GM23338 (cell line): ENCODE results near the gene LRRC28. TPM values are rescaled to one million over a fixed set of nuclear protein-coding genes. Genes with fewer than 3 reads are reported as not detected.

Experiments used
- ATAC-seq: fragments of 200-7000 bp; cut with Tn5 transposase; 3 replicates; pipeline ENCODE4 v1.9.1; 2020
- DNase-seq: peaks from one replicate; pipeline ENCODE4 v3.0.0-alpha.2; 2015; ENCODE audit warnings: low spot score
- H2AFZ ChIP-seq: fragments of 200-600 bp; sonication (generic); 2 replicates; pipeline ENCODE4 v1.8.0; 2016; ENCODE audit warnings: antibody characterized with exemption, mild to moderate bottlenecking, moderate library complexity
- H3F3A ChIP-seq: fragments of 200-600 bp; sonication (generic); replicated peaks from 2 replicates; pipeline ENCODE4 v1.8.0; 2017; ENCODE audit warnings: antibody characterized with exemption, mixed run types, low read depth
- H3K27ac ChIP-seq: fragments of 200-600 bp; sonication (generic); 2 replicates; pipeline ENCODE4 v1.6.1; 2016; ENCODE audit warnings: low read depth
- H3K27me3 ChIP-seq: fragments of 200-600 bp; sonication (generic); 2 replicates; pipeline ENCODE4 v1.8.0; 2016; ENCODE audit warnings: mild to moderate bottlenecking, mixed run types, moderate library complexity; ENCODE audit not compliant: insufficient read depth
- H3K36me3 ChIP-seq: fragments of 200-600 bp; sonication (generic); 2 replicates; pipeline ENCODE4 v1.8.0; 2016; ENCODE audit warnings: mild to moderate bottlenecking; ENCODE audit not compliant: insufficient read depth
- H3K4me1 ChIP-seq: fragments of 200-600 bp; sonication (generic); 2 replicates; pipeline ENCODE4 v1.8.0; 2016; ENCODE audit warnings: mild to moderate bottlenecking, moderate library complexity; ENCODE audit not compliant: insufficient read depth
- H3K4me2 ChIP-seq: fragments of 200-600 bp; sonication (generic); 2 replicates; pipeline ENCODE4 v1.7.1; 2017; ENCODE audit warnings: mixed run types
- H3K4me3 ChIP-seq: fragments of 200-600 bp; sonication (generic); 2 replicates; pipeline ENCODE4 v1.6.1; 2016; ENCODE audit warnings: mixed run types
- H3K79me2 ChIP-seq: fragments of 200-600 bp; sonication (generic); replicated peaks from 2 replicates; pipeline ENCODE4 v1.8.0; 2017; ENCODE audit warnings: mild to moderate bottlenecking; ENCODE audit not compliant: insufficient read depth
- H3K9me2 ChIP-seq: fragments of 200-600 bp; sonication (generic); 2 replicates; pipeline ENCODE4 v1.8.0; 2017; ENCODE audit not compliant: insufficient read depth
- H4K20me1 ChIP-seq: fragments of 200-600 bp; sonication (generic); replicated peaks from 2 replicates; pipeline ENCODE4 v1.8.0; 2017; ENCODE audit warnings: mild to moderate bottlenecking; ENCODE audit not compliant: insufficient read depth
- H3K27ac Mint-ChIP-seq: 2 replicates; pipeline ENCODE4 v1.8.0; 2020; ENCODE audit warnings: inconsistent platforms, mild to moderate bottlenecking, moderate library complexity, mixed read lengths
- H3K27me3 Mint-ChIP-seq: 3 replicates; pipeline ENCODE4 v1.8.0; 2022; ENCODE audit warnings: low read depth, mild to moderate bottlenecking, moderate library complexity, mixed read lengths, inconsistent platforms; ENCODE audit not compliant: insufficient read depth, poor library complexity
- H3K36me3 Mint-ChIP-seq: 3 replicates; pipeline ENCODE4 v1.8.0; 2021; ENCODE audit warnings: low read depth, mild to moderate bottlenecking, inconsistent platforms, moderate library complexity, mixed read lengths
- H3K4me1 Mint-ChIP-seq: 3 replicates; pipeline ENCODE4 v1.8.0; 2020; ENCODE audit warnings: mild to moderate bottlenecking, inconsistent platforms, mixed read lengths
- H3K4me3 Mint-ChIP-seq: 3 replicates; pipeline ENCODE4 v1.8.0; 2021; ENCODE audit warnings: moderate library complexity, mild to moderate bottlenecking, inconsistent platforms, mixed read lengths
- H3K9me3 Mint-ChIP-seq: 3 replicates; pipeline ENCODE4 v1.8.0; 2020; ENCODE audit warnings: moderate library complexity, mild to moderate bottlenecking, inconsistent platforms, mixed read lengths
- CREB1 ChIP-seq: fragments of 250-450 bp; sonication (Bioruptor Pico); IDR thresholded peaks from 2 replicates; pipeline ENCODE4 v1.5.0; 2020; ENCODE audit warnings: low read depth, mild to moderate bottlenecking, moderate library complexity
- CTCF ChIP-seq, 2 experiments: fragments of 200-600 bp in 1 of 2; sonication (generic) in 1 of 2; conservative IDR thresholded peaks; 2 replicates each; pipeline versions ENCODE4 v1.5.1 to v1.6.1; 2016 to 2017; ENCODE audit warnings: antibody characterized with exemption in 2 of 2, low read depth in 2 of 2, mild to moderate bottlenecking in 2 of 2, moderate library complexity in 1 of 2
- EZH2 ChIP-seq: fragments of 200-600 bp; sonication (generic); IDR thresholded peaks from one replicate; pipeline ENCODE4 v1.8.0; 2017; ENCODE audit warnings: antibody characterized with exemption, mild to moderate bottlenecking, low read depth; ENCODE audit not compliant: unreplicated experiment
- EZH2phosphoT487 ChIP-seq: fragments of 200-600 bp; sonication (generic); IDR thresholded peaks from one replicate; pipeline ENCODE4 v1.8.1; 2018; ENCODE audit warnings: antibody characterized with exemption; ENCODE audit not compliant: unreplicated experiment
- JUNB ChIP-seq: IDR thresholded peaks from one replicate; pipeline ENCODE4 v1.6.1; 2016; ENCODE audit warnings: antibody characterized with exemption; ENCODE audit not compliant: unreplicated experiment
- NANOG ChIP-seq: IDR thresholded peaks from 2 replicates; pipeline ENCODE4 v1.6.1; 2016; ENCODE audit warnings: antibody characterized with exemption, borderline replicate concordance
- POLR2AphosphoS5 ChIP-seq: IDR thresholded peaks from 2 replicates; pipeline ENCODE4 v1.6.1; 2016; ENCODE audit warnings: antibody characterized with exemption, low read depth
- STAT1 ChIP-seq: IDR thresholded peaks from one replicate; pipeline ENCODE4 v1.6.1; 2016; ENCODE audit warnings: antibody characterized with exemption; ENCODE audit not compliant: unreplicated experiment
- ZNF114 ChIP-seq: fragments of 250-450 bp; sonication (Bioruptor Pico); IDR thresholded peaks from 2 replicates; pipeline ENCODE4 v1.5.0; 2020; ENCODE audit warnings: mild to moderate bottlenecking, moderate library complexity
- ZNF331 ChIP-seq: fragments of 250-450 bp; sonication (Bioruptor Pico); IDR thresholded peaks from 2 replicates; pipeline ENCODE4 v1.5.0; 2020; ENCODE audit warnings: low read depth, mild to moderate bottlenecking, moderate library complexity
- polyA plus RNA-seq: library from polyadenylated mRNA; unstranded; fragments of >200 nt; fragmentation: Nextera tagmentation; extraction: Ambion mirVana; gene quantifications from 2 replicates; pipeline ENCODE4 v1.2.1, GENCODE V29; 2016
- total RNA-seq: library from RNA; depleted of rRNA; stranded (reverse); fragments of >200 nt; shearing (Covaris generic); gene quantifications from 2 replicates; pipeline ENCODE4 v1.2.3, GENCODE V29; 2014
- TF ChIP-seq, protein P1 (sequence below): IDR thresholded peaks from one replicate; pipeline ENCODE4 v1.6.1; 2018; ENCODE audit warnings: antibody characterized with exemption; ENCODE audit not compliant: unreplicated experiment
- TF ChIP-seq, protein P2 (sequence below): fragments of 250-450 bp; sonication (Bioruptor Pico); IDR thresholded peaks from 2 replicates; pipeline ENCODE4 v1.5.0; 2020; ENCODE audit warnings: mild to moderate bottlenecking, moderate library complexity
- TF ChIP-seq, protein P3 (sequence below): IDR thresholded peaks from 2 replicates; pipeline ENCODE4 v1.6.1; 2016; ENCODE audit warnings: antibody characterized with exemption

The LRRC28 gene
- total and polyA plus RNA-seq, 2 experiments from 2014 or later: 12.9 to 28.4 TPM

GRCh38 chr15:99359769-99360168 lies 108.5 kb downstream of the LRRC28 start:
- no peak for DNase-seq
- H3K27me3 Mint-ChIP-seq: no peaks in the 10 kb centered on the region
- ATAC-seq: no peak
- Histone ChIP-seq H3F3A (no peaks in the 10 kb centered on the region), H3K4me3 (no peak overlapping the region), H4K20me1 (no peaks in the 10 kb centered on the region), H3K27me3 (no peaks in the 10 kb centered on the region), H3K36me3 (no peaks in the 10 kb centered on the region), H3K27ac (no peak overlapping the region), H3K9me2 (no peaks in the 10 kb centered on the region), H3K4me2 (no peak overlapping the region), H3K4me1 (no peaks in the 10 kb centered on the region), H3K79me2 (no peaks in the 10 kb centered on the region), H2AFZ (no peak overlapping the region)
- H3K4me1 Mint-ChIP-seq: no peaks in the 10 kb centered on the region
- H3K27ac Mint-ChIP-seq: no peak overlapping the region
- TF ChIP-seq, protein P1, sequence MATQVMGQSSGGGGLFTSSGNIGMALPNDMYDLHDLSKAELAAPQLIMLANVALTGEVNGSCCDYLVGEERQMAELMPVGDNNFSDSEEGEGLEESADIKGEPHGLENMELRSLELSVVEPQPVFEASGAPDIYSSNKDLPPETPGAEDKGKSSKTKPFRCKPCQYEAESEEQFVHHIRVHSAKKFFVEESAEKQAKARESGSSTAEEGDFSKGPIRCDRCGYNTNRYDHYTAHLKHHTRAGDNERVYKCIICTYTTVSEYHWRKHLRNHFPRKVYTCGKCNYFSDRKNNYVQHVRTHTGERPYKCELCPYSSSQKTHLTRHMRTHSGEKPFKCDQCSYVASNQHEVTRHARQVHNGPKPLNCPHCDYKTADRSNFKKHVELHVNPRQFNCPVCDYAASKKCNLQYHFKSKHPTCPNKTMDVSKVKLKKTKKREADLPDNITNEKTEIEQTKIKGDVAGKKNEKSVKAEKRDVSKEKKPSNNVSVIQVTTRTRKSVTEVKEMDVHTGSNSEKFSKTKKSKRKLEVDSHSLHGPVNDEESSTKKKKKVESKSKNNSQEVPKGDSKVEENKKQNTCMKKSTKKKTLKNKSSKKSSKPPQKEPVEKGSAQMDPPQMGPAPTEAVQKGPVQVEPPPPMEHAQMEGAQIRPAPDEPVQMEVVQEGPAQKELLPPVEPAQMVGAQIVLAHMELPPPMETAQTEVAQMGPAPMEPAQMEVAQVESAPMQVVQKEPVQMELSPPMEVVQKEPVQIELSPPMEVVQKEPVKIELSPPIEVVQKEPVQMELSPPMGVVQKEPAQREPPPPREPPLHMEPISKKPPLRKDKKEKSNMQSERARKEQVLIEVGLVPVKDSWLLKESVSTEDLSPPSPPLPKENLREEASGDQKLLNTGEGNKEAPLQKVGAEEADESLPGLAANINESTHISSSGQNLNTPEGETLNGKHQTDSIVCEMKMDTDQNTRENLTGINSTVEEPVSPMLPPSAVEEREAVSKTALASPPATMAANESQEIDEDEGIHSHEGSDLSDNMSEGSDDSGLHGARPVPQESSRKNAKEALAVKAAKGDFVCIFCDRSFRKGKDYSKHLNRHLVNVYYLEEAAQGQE: no peak
- TF ChIP-seq POLR2AphosphoS5 (no peak), ZNF114 (CRISPR knock-in tag) (no peak), JUNB (no peak), STAT1 (no peak), CTCF (conservative IDR thresholded peaks at IDR 0.05; ENCODE audit: low read depth in 2 of 2) (no peak), CREB1 (CRISPR knock-in tag) (no peak), EZH2phosphoT487 (no peak), ZNF331 (CRISPR knock-in tag) (no peak), EZH2 (no peak), NANOG (no peak)
- TF ChIP-seq, protein P2, sequence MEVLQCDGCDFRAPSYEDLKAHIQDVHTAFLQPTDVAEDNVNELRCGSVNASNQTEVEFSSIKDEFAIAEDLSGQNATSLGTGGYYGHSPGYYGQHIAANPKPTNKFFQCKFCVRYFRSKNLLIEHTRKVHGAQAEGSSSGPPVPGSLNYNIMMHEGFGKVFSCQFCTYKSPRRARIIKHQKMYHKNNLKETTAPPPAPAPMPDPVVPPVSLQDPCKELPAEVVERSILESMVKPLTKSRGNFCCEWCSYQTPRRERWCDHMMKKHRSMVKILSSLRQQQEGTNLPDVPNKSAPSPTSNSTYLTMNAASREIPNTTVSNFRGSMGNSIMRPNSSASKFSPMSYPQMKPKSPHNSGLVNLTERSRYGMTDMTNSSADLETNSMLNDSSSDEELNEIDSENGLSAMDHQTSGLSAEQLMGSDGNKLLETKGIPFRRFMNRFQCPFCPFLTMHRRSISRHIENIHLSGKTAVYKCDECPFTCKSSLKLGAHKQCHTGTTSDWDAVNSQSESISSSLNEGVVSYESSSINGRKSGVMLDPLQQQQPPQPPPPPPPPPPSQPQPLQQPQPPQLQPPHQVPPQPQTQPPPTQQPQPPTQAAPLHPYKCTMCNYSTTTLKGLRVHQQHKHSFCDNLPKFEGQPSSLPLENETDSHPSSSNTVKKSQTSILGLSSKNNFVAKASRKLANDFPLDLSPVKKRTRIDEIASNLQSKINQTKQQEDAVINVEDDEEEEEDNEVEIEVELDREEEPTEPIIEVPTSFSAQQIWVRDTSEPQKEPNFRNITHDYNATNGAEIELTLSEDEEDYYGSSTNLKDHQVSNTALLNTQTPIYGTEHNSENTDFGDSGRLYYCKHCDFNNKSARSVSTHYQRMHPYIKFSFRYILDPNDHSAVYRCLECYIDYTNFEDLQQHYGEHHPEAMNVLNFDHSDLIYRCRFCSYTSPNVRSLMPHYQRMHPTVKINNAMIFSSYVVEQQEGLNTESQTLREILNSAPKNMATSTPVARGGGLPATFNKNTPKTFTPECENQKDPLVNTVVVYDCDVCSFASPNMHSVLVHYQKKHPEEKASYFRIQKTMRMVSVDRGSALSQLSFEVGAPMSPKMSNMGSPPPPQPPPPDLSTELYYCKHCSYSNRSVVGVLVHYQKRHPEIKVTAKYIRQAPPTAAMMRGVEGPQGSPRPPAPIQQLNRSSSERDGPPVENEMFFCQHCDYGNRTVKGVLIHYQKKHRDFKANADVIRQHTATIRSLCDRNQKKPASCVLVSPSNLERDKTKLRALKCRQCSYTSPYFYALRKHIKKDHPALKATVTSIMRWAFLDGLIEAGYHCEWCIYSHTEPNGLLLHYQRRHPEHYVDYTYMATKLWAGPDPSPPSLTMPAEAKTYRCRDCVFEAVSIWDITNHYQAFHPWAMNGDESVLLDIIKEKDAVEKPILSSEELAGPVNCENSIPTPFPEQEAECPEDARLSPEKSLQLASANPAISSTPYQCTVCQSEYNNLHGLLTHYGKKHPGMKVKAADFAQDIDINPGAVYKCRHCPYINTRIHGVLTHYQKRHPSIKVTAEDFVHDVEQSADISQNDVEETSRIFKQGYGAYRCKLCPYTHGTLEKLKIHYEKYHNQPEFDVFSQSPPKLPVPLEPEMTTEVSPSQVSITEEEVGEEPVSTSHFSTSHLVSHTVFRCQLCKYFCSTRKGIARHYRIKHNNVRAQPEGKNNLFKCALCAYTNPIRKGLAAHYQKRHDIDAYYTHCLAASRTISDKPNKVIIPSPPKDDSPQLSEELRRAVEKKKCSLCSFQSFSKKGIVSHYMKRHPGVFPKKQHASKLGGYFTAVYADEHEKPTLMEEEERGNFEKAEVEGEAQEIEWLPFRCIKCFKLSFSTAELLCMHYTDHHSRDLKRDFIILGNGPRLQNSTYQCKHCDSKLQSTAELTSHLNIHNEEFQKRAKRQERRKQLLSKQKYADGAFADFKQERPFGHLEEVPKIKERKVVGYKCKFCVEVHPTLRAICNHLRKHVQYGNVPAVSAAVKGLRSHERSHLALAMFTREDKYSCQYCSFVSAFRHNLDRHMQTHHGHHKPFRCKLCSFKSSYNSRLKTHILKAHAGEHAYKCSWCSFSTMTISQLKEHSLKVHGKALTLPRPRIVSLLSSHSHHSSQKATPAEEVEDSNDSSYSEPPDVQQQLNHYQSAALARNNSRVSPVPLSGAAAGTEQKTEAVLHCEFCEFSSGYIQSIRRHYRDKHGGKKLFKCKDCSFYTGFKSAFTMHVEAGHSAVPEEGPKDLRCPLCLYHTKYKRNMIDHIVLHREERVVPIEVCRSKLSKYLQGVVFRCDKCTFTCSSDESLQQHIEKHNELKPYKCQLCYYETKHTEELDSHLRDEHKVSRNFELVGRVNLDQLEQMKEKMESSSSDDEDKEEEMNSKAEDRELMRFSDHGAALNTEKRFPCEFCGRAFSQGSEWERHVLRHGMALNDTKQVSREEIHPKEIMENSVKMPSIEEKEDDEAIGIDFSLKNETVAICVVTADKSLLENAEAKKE: no peak
- TF ChIP-seq, protein P3, sequence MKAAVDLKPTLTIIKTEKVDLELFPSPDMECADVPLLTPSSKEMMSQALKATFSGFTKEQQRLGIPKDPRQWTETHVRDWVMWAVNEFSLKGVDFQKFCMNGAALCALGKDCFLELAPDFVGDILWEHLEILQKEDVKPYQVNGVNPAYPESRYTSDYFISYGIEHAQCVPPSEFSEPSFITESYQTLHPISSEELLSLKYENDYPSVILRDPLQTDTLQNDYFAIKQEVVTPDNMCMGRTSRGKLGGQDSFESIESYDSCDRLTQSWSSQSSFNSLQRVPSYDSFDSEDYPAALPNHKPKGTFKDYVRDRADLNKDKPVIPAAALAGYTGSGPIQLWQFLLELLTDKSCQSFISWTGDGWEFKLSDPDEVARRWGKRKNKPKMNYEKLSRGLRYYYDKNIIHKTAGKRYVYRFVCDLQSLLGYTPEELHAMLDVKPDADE: no peak
- H3K4me3 Mint-ChIP-seq: no peak overlapping the region
- H3K9me3 Mint-ChIP-seq: no peaks in the 10 kb centered on the region
- H3K36me3 Mint-ChIP-seq: no peaks in the 10 kb centered on the region
